Endothelial cell of umbilical vein (primary cell): Measurements from ENCODE around the gene SMIM41. TPM values are rescaled to one million over a fixed set of nuclear protein-coding genes. Genes with fewer than 3 reads are reported as not detected.

Source experiments
- BruUV-seq: library from RNA; stranded (reverse); fragments of 400-500 nt; replicated peaks from 2 replicates; lab custom pipeline; 2021; lab: Mats Ljungman, UMichigan
- CTCF ChIA-PET: fragments of 300-600, 350-600 bp; sonication (Branson Sonifier 250); formaldehyde crosslinking; loops from one replicate; lab custom pipeline; 2021; ENCODE audit warnings: antibody characterized with exemption, inconsistent platforms; lab: Charles Lee
- POLR2A ChIA-PET: fragments of 300-600, 350-600 bp; sonication (Branson Sonifier 250); formaldehyde crosslinking; loops from one replicate; lab custom pipeline; 2021; ENCODE audit warnings: antibody characterized with exemption, inconsistent platforms; lab: Charles Lee
- DNase-seq: peaks from one replicate; pipeline ENCODE4 v3.0.0-alpha.2; 2011; ENCODE audit warnings: low read depth, low spot score
- FAIRE-seq: peaks from 2 replicates; lab custom pipeline; 2011; peaks lifted over from hg19 to GRCh38; lab: Jason Lieb, UNC
- H2AFZ ChIP-seq: 2 replicates; pipeline ENCODE4 v1.6.0; 2012; ENCODE audit warnings: low read depth, low read length, control low read depth, inconsistent platforms
- H3K27ac ChIP-seq: 2 replicates; pipeline ENCODE4 v1.5.1; 2011; ENCODE audit warnings: low read depth, mild to moderate bottlenecking, control low read depth, low read length, moderate library complexity; ENCODE audit not compliant: insufficient read depth
- H3K27me3 ChIP-seq, 2 experiments: 2 replicates each; pipeline versions ENCODE4 v1.6.0 to v1.6.1; 2011; ENCODE audit warnings: low read length in 2 of 2, mixed read lengths in 1 of 2; ENCODE audit not compliant: control insufficient read depth in 2 of 2, insufficient read depth in 2 of 2
- H3K36me3 ChIP-seq, 2 experiments: 2 replicates in 1 of 2; 3 replicates in 1 of 2; pipeline ENCODE4 v1.5.1; 2011; ENCODE audit warnings: low read length in 2 of 2, mild to moderate bottlenecking in 1 of 2, moderate library complexity in 1 of 2; ENCODE audit not compliant: control insufficient read depth in 2 of 2, insufficient read depth in 2 of 2; ENCODE audit errors: extremely low read depth in 1 of 2
- H3K4me1 ChIP-seq: 3 replicates; pipeline ENCODE4 v1.5.1; 2011; ENCODE audit warnings: mild to moderate bottlenecking, low read length; ENCODE audit not compliant: control insufficient read depth, insufficient read depth; ENCODE audit errors: extremely low read depth
- H3K4me2 ChIP-seq: 2 replicates; pipeline ENCODE4 v1.6.1; 2011; ENCODE audit warnings: low read length, control low read depth, mixed read lengths; ENCODE audit not compliant: insufficient read depth
- H3K4me3 ChIP-seq, 3 experiments: fragments of 200-600 bp in 1 of 3; sonication (generic), shearing (Covaris generic) in 1 of 3; replicated peaks in 1 of 3; 2 replicates each; pipeline ENCODE4 v1.5.1; 2011 to 2016; ENCODE audit warnings: control low read depth in 3 of 3, low read length in 3 of 3, mild to moderate bottlenecking in 2 of 3, inconsistent platforms in 1 of 3, low read depth in 1 of 3, moderate library complexity in 1 of 3; ENCODE audit not compliant: insufficient read depth in 1 of 3
- H3K79me2 ChIP-seq: 2 replicates; pipeline ENCODE4 v1.6.0; 2012; ENCODE audit warnings: low read length, inconsistent platforms; ENCODE audit not compliant: control insufficient read depth, insufficient read depth
- H3K9ac ChIP-seq: replicated peaks from 2 replicates; pipeline ENCODE3; 2011; ENCODE audit warnings: low read length, control low read depth; ENCODE audit not compliant: insufficient read depth; ENCODE audit errors: extremely low read depth
- H3K9me1 ChIP-seq: replicated peaks from 3 replicates; pipeline ENCODE4 v1.6.0; 2011; ENCODE audit warnings: mild to moderate bottlenecking, low read length; ENCODE audit not compliant: control insufficient read depth, insufficient read depth; ENCODE audit errors: extremely low read depth
- H3K9me3 ChIP-seq: replicated peaks from 2 replicates; pipeline ENCODE4 v1.5.1; 2012; ENCODE audit warnings: low read length, inconsistent platforms; ENCODE audit not compliant: control insufficient read depth, insufficient read depth
- H4K20me1 ChIP-seq: replicated peaks from 2 replicates; pipeline ENCODE3; 2011; ENCODE audit warnings: mild to moderate bottlenecking, low read length; ENCODE audit not compliant: control insufficient read depth, insufficient read depth; ENCODE audit errors: extremely low read depth
- EZH2 ChIP-seq: IDR thresholded peaks from 2 replicates; pipeline ENCODE4 v1.6.1; 2012; ENCODE audit warnings: borderline replicate concordance, low read depth, mild to moderate bottlenecking, moderate library complexity, low read length, inconsistent platforms; ENCODE audit not compliant: severe bottlenecking
- FOS ChIP-seq: IDR thresholded peaks from 2 replicates; pipeline ENCODE4 v1.6.1; 2011; ENCODE audit warnings: mild to moderate bottlenecking, low read length, moderate library complexity, borderline replicate concordance; ENCODE audit not compliant: insufficient read depth
- GATA2 ChIP-seq: IDR thresholded peaks from 2 replicates; pipeline ENCODE4 v1.7.0; 2011; ENCODE audit warnings: low read depth, mild to moderate bottlenecking, moderate library complexity, mixed read lengths, low read length; ENCODE audit not compliant: insufficient read length, insufficient read depth
- JUN ChIP-seq: IDR thresholded peaks from 2 replicates; pipeline ENCODE4 v1.6.1; 2011; ENCODE audit warnings: borderline replicate concordance, low read depth; ENCODE audit not compliant: insufficient read length, insufficient read depth
- MYC ChIP-seq: IDR thresholded peaks from one replicate; pipeline ENCODE4 v1.6.1; 2011; ENCODE audit warnings: mild to moderate bottlenecking, low read depth, low read length
- POLR2A ChIP-seq: IDR thresholded peaks from 2 replicates; pipeline ENCODE4 v1.6.1; 2012; ENCODE audit warnings: low read depth, mild to moderate bottlenecking, control low read depth, low read length
- POLR2AphosphoS5 ChIP-seq: IDR thresholded peaks from 2 replicates; pipeline ENCODE4 v1.6.1; 2012; ENCODE audit warnings: low read depth, mild to moderate bottlenecking, control low read depth, low read length, moderate library complexity; ENCODE audit not compliant: insufficient read depth
- dilution Hi-C: fragments of 300-500 bp; cut with MboI; formaldehyde crosslinking; loops from one replicate; pipeline ENCODE4 v1.15.0; 2019; ENCODE audit warnings: low sequenced_read_pairs; ENCODE audit not compliant: extremely low pct_ligation_motif_present
- intact Hi-C: fragments of 100-400 bp; cut with micrococcal nuclease; formaldehyde crosslinking; loops from one replicate; pipeline ENCODE4 v1.10.0; 2022
- polyA plus RNA-seq, 4 experiments: library from polyadenylated mRNA; depleted of rRNA in 3 of 4; stranded (reverse) in 3 of 4; unstranded in 1 of 4; fragments of >200 nt; gene quantifications; 2 replicates each; pipeline versions ENCODE4 v1.2.1 to v1.2.3, GENCODE V29; 2011 to 2012; ENCODE audit warnings: missing spikeins in 1 of 4
- total RNA-seq: library from RNA; stranded (reverse); gene quantifications from 2 replicates; pipeline ENCODE4 v1.2.3, GENCODE V29; 2021
- TF ChIP-seq, protein P1 (sequence below): IDR thresholded peaks from 2 replicates; pipeline ENCODE4 v1.6.1; 2011; ENCODE audit not compliant: insufficient read depth, insufficient read length
- TF ChIP-seq, protein P2 (sequence below), 2 donors: IDR thresholded peaks; 1 replicate in 1 of 2; 2 replicates in 1 of 2; pipeline ENCODE4 v1.5.1; 2011; ENCODE audit warnings: low read length in 2 of 2, mild to moderate bottlenecking in 2 of 2, moderate library complexity in 2 of 2, control low read depth in 1 of 2, inconsistent platforms in 1 of 2, low read depth in 1 of 2; ENCODE audit not compliant: insufficient read depth in 1 of 2; ENCODE audit errors: extremely low read depth in 1 of 2

SMIM41 gene
- total and polyA plus RNA-seq, 2 donors (not counting 3 experiments of a cell fraction or from before 2014, with no cell fraction given) = not detected

DNA sequence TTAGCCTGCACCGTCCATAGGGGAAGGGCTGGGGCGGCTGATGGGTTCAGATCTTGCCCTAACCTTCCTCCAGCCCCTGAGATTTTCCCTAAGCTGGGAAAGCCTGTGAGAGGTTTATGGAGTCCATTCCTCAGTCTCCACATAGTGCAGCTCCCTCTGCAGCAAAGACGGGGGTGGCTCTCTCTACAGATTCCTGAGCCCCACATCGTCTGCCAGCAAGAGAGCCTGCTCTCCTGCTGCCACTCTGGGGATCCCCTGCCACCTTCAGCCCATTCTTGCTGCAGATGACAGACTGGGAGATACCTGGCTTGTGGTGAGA, 3.1 kb downstream of the SMIM41 start:
- TF ChIP-seq MYC (no peak), POLR2A (no peak), JUN (no peak), POLR2AphosphoS5 (no peak), EZH2 (no peak), FOS (no peak), GATA2 (no peak)
- TF ChIP-seq, protein P1, sequence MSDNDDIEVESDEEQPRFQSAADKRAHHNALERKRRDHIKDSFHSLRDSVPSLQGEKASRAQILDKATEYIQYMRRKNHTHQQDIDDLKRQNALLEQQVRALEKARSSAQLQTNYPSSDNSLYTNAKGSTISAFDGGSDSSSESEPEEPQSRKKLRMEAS = no peak
- TF ChIP-seq, protein P2, sequence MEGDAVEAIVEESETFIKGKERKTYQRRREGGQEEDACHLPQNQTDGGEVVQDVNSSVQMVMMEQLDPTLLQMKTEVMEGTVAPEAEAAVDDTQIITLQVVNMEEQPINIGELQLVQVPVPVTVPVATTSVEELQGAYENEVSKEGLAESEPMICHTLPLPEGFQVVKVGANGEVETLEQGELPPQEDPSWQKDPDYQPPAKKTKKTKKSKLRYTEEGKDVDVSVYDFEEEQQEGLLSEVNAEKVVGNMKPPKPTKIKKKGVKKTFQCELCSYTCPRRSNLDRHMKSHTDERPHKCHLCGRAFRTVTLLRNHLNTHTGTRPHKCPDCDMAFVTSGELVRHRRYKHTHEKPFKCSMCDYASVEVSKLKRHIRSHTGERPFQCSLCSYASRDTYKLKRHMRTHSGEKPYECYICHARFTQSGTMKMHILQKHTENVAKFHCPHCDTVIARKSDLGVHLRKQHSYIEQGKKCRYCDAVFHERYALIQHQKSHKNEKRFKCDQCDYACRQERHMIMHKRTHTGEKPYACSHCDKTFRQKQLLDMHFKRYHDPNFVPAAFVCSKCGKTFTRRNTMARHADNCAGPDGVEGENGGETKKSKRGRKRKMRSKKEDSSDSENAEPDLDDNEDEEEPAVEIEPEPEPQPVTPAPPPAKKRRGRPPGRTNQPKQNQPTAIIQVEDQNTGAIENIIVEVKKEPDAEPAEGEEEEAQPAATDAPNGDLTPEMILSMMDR (IDR thresholded peaks at IDR 0.05; ENCODE audit: extremely low read depth in 1 of 2, insufficient read depth in 1 of 2, low read depth in 1 of 2, low read length in 2 of 2) = no peak
- Histone ChIP-seq H3K4me2 (no peak overlapping the region), H3K9me3 (no peaks in the 10 kb centered on the region), H3K27ac (no peak overlapping the region), H3K27me3 (no peaks in the 10 kb centered on the region), H3K9me1 (no peaks in the 10 kb centered on the region), H3K4me3 (no peak overlapping the region), H2AFZ (no peak overlapping the region), H3K4me1 (peaks cover 5% of the 10 kb centered on the region), H3K9ac (no peak overlapping the region), H4K20me1 (no peaks in the 10 kb centered on the region), H3K36me3 (peaks cover 6 to 9% of the 10 kb centered on the region in 2 experiments), H3K79me2 (no peaks in the 10 kb centered on the region)
- FAIRE-seq = no peak
- ChIA-PET POLR2A (interaction anchor here (0.8 to 1.9 kb wide), 2 partner anchors 57 to 76 kb away, joined by 3 to 7 read pairs; partner anchors contain the start of gene TAMALIN), CTCF (interaction anchor here (0.6 to 12.8 kb wide), 30 partner anchors 9 to 197 kb away, joined by 3 to 452 read pairs (median 4); partner anchors contain the start of genes ATG101, NR4A1 and TAMALIN)
- intact Hi-C loops (no loop called here), dilution Hi-C loops (no loop called here)
- BruUV-seq = no TSS peak
- DNase-seq = no peak
